Transverse colon (tissue), 4 donors: ENCODE data around the gene ASB11.

Source experiments
- CTCF ChIP-seq, 5 experiments: fragments of 200-600 bp in 3 of 5; fragments of 450-650 bp in 2 of 5; sonication (generic) in 3 of 5; IDR thresholded peaks; 1 replicate in 2 of 5; 2 replicates in 3 of 5; pipeline ENCODE4 v1.5.1; 2016 to 2017; ENCODE audit warnings: antibody characterized with exemption in 5 of 5, inconsistent platforms in 3 of 5, mild to moderate bottlenecking in 2 of 5, moderate library complexity in 1 of 5
- EP300 ChIP-seq: sonication (generic); formaldehyde crosslinking; IDR thresholded peaks from one replicate; pipeline ENCODE4 v1.6.1; 2017; ENCODE audit warnings: antibody characterized with exemption, low read depth
- POLR2A ChIP-seq: fragments of 450-650 bp; IDR thresholded peaks from one replicate; pipeline ENCODE4 v1.6.1; 2016; ENCODE audit warnings: antibody characterized with exemption, mild to moderate bottlenecking, moderate library complexity
- POLR2AphosphoS5 ChIP-seq, 3 donors: sonication (generic); formaldehyde crosslinking; IDR thresholded peaks; one replicate each; pipeline ENCODE4 v1.6.1; 2016; ENCODE audit warnings: antibody characterized with exemption in 3 of 3

- TF ChIP-seq CTCF (IDR thresholded peaks at IDR 0.05) (no peak), POLR2A (no peak), POLR2AphosphoS5 (IDR thresholded peaks at IDR 0.05) (no peak), EP300 (no peak)
These were observed at the start of gene ASB11 for GRCh38 chrX:15315509-15315908.
